Uterus (tissue), 2 donors: Measurements from ENCODE around the gene PDE3B.

Experiments used
- CTCF ChIP-seq, 4 experiments: fragments of 200-600 bp in 2 of 4; fragments of 450-650 bp in 2 of 4; sonication (generic) in 2 of 4; IDR thresholded peaks; one replicate each; pipeline ENCODE4 v1.5.1; 2016 to 2019; ENCODE audit warnings: antibody characterized with exemption in 4 of 4, mild to moderate bottlenecking in 2 of 4, moderate library complexity in 1 of 4
- POLR2A ChIP-seq, 2 donors: fragments of 450-650 bp; IDR thresholded peaks; one replicate each; pipeline ENCODE4 v1.6.1; 2016; ENCODE audit warnings: antibody characterized with exemption in 2 of 2, mild to moderate bottlenecking in 1 of 2, moderate library complexity in 1 of 2

- TF ChIP-seq CTCF (IDR thresholded peaks at IDR 0.05) (no peak), POLR2A (IDR thresholded peaks at IDR 0.05) (no peak)
Measured at GRCh38 chr11:14623036-14623435, 20.6 kb upstream of the PDE3B start.
